ENCODE measurements around the gene LBX1. TPM values are rescaled to one million over a fixed set of nuclear protein-coding genes. Genes with fewer than 3 reads are reported as not detected.
A peak's percentile ranks its signal among the peaks of the same experiment; 100 is the strongest.

The LBX1 gene
- not detected for polyA plus RNA-seq (2013, experiment 1 of 2; ENCODE audit: insufficient read length)
- polyA plus RNA-seq (2013, experiment 2 of 2; ENCODE audit: insufficient read length): not detected

DNA sequence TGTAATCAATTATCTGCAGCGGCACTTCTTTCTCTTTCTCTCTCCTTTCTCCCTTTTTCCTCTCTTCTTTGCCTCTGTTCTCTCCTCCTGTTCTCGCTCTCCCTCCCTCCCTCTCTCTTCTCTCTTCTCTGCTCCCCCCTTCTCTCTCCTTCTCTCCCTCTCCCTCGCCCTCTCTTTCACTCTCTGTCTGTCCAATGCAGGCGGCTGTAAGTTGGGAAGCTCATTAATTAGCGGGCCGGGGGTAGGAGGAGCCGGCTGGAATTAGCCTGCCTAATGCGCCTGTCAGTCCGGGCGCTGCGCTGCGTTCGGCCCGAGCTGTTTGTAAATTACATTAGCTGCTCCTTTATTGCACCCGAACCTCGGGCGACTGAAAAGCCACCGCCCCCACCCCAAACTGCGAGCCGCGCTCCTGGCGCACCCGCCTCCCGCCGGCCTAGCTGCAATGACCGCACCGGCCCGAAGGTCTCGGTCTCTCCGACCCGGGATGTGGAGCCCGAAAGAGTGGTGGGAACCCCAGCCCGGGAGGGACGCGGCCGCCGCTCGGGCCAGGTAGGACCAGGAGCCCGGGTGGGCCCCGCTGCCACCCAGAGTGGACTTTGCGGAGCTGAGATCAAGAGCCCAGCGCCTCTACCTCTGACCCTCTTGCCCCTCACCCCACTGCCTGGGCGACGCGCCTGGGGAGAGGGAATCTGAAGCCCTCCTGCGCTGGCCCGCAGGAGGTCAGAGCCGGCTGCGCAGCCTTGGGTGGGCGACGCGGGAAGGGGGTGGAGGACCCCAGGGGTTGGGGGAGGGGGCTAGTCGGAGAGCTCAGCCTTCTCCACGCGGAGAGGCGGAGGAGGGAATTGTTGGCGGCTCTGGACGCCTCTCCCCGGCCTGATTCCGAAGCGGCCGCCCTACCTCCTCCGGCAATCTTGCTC lies at the start of gene LBX1:
Gene LBX1, minus strand, starts transcription at position 198 of the 917 bp plus-strand sequence. CDS start 648 bp downstream, outside the sequence.
- DNase-seq: no peak

DNA sequence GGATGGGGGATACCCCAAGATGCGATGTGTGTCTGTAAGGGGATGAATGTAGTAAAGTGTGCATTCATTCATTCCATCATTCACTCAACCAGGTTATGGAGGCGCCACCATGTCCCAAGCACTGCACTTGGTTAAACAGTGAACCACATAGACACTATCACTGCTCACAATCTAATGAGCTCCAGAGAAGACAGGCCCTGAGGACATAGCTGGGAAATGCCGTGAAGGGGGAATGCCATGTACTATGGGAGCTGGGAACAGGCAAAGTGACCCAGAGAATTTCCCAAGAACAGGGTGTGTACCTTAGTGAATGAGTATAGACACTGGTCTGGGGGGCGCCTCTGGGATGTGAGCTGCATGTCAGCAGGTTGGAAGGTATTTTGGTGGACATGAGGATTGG lies 44.5 kb upstream of the LBX1 start:
- no peak for DNase-seq

- DNase-seq: no peak
These were observed 44.1 kb upstream of the LBX1 start for GRCh38 chr10:101273330-101273729.

DNA sequence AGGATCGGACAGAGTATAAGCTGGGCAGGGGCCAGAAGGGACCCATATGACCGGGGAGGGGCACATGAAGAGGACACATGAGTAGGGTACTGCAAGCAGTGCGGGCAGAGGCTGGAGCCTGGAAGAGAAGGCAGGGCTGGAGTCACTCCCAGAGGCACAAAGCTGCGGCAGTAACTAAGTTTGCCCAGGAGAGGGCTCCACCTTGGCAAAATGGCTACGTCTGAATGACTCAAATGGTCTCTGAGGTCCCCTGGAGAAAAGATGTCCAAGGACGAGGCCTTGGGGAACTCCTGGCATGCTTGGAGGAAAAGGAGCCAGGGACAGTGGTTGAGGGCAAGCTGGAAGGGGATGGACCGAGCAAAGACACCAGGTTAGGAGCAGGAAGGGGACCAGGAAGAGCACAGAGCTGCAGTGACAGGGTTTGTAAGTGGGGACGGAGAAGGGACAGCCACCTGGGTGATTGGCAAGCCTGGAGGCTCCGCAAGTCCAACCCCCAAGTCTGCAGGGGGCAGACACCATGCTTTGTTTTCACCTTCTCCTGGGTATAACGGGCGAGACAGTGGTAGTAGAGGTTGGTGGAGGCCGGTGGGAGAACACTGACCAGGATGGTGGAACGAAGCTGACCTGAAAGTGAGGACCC lies 43.1 kb upstream of the LBX1 start:
- peak; percentile 59 for DNase-seq

- DNase-seq: no peak
These were observed 41.5 kb upstream of the LBX1 start for GRCh38 chr10:101270763-101271162.

DNA sequence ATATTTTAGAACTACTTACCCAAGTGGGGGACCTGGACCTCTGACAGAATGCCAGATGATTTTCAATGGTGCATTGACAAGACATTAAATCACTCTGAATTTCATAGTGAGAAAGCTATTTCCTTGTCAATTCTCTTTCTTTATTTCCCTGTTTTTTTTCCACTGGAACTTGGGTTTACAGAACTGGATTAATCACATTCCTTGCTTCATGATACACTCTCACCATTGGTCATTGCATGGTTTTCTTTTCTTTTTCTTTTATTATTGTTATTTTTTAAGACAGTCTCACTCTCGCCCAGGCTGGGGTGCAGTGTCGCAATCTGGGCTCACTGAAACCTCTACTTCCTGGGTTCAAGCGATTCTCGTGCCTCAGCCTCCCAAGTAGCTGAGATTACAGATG lies 38.5 kb upstream of the LBX1 start:
- DNase-seq: no peak

DNA sequence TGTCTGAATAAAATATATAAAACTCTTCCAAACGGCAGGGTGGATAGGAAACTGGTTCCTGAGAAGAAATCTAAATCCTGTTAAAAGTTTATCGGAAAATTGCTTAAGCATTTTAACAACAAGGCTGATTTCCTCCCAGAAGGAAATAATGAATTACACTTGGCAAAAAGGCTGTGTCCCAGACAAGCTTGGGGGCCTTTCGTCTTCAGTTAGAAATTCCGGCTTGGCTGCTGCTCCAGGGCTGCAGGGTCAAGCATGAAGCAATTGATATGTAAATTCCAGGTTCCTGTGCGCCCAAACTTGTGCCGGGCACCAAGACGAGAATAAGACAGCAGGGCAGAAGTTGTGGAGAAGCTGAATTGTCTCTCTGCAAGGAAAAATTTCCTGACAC lies 38.0 kb upstream of the LBX1 start:
- no peak for DNase-seq

DNA sequence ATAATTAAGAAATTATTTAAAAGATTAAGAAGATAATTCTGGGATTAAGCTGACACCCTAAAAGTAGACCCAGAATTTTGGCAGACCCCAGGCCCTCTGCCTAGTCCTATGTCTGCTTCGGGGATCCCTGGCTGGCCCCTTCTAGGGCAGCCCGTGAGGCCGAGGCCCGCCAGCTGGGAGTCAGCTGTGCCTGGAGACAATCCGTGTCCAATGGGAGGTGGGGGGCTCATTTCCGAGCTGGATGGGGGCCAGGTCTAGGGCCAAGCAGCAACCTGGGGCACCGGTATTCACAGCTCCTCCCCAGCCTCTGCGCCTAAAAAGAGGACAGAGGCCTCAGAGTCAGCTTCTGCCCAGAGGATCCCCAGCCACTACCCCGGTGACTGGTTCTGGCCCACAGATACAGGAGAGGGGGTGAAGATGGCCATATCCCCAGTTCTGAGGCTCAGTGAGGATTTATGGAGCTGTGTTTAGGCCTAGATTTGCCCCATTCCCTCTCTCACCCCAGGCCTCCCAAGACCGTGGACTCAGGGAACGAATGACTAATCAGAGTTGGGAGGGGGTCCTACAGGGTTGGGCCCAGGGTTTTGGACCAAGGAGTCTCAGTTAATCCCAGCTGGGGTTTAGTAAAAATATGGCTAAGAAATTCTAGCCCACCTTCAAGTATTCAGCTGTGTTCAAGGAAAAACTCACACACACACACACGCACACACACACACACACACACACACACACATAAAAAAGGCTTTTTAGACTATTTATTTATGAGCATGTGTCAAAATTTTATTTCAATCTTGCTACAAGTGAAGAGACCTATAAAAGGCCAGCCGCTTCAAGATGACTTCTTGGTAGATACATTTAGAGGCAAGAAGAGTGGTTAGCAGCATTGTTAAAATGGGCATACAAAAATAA lies 37.4 kb upstream of the LBX1 start:
- DNase-seq: no peak

- DNase-seq: no peak
These were observed 34.0 kb upstream of the LBX1 start for GRCh38 chr10:101263150-101263752.

GRCh38 chr10:101262147-101262546 lies 32.9 kb upstream of the LBX1 start:
- DNase-seq: no peak

DNA sequence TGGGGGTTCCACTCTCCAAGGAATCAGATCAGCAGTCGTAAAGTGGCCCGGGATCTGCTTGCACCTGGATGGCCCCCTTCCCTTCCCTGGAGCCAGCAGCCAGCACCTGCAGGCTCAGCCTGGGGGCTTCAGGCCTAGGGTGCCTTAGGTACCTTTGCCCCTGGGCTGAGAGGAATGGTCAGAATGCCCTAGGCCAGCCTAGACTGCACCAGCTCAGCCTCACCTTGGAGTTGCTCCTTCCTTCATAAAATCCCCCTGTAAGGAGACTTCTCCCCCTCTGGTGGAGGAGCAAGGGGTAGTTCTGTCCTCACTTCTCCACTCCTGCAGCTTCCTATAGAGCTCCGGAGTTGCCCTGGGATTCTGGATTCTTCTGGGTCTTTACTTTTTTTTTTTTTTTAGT lies 32.4 kb upstream of the LBX1 start:
- DNase-seq: no peak

- no peak for DNase-seq
These were observed 31.7 kb upstream of the LBX1 start for GRCh38 chr10:101260764-101261481.

DNA sequence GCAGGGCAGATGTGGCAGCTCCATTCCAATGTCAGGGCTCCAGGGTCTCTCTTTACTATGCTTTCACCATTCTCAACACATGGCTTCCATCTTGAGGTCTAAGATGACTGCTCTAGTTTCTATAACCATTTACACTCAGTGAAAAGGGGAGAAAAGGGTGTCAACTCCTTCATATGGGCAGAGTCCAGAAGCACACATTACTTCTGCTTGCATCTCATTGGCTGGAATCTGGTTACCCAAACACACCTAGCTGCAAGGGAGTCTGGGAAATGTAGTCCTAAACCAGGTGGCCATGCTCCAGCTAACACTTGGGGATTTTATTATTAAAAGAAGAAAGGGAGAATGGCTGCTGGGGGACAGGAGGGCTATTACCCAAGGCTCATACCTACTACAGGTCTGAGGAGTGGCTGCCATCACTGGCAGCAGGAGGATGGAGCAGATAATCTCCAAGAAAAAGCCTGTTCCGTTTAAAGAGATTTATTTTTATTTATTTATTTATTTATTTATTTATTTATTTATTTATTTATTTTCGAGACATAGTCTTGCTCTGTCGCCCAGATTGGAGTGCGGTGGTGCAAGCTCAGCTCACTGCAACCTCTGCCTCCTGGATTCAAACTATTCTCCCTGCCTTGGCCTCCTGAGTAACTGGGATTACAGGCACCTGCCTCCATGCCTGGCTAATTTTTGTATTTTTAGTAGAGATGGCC lies 29.1 kb upstream of the LBX1 start:
- no peak for DNase-seq

- DNase-seq: no peak
These were observed 28.2 kb upstream of the LBX1 start for GRCh38 chr10:101257491-101257890.

GRCh38 chr10:101257084-101257483 lies 27.8 kb upstream of the LBX1 start:
- no peak for DNase-seq

- no peak for DNase-seq
These were observed 27.1 kb upstream of the LBX1 start for GRCh38 chr10:101256387-101256786.

GRCh38 chr10:101250136-101250535 lies 20.9 kb upstream of the LBX1 start:
- DNase-seq: no peak

DNA sequence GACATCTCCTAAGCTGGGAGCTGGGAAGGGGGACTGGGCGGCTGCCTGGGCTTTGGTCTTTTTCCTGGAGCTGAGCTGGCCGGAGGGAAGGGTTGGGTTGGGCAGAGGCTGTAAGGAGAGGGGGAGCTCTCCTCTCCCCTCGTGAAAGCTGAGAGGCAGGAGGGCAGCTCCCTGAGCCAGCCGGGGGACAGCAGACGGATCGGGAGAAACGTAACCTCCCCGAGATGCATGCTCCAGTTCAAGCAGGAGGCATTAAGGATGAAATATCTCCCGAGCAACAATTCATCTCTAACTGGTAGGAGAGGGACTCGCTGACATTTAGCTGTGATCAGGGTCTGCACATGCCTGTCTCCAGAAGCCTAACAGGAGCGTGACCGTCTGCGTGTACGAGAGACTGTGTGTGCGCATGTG lies 19.9 kb upstream of the LBX1 start:
- no peak for DNase-seq

GRCh38 chr10:101246639-101247038 lies 17.4 kb upstream of the LBX1 start:
- no peak for DNase-seq

DNA sequence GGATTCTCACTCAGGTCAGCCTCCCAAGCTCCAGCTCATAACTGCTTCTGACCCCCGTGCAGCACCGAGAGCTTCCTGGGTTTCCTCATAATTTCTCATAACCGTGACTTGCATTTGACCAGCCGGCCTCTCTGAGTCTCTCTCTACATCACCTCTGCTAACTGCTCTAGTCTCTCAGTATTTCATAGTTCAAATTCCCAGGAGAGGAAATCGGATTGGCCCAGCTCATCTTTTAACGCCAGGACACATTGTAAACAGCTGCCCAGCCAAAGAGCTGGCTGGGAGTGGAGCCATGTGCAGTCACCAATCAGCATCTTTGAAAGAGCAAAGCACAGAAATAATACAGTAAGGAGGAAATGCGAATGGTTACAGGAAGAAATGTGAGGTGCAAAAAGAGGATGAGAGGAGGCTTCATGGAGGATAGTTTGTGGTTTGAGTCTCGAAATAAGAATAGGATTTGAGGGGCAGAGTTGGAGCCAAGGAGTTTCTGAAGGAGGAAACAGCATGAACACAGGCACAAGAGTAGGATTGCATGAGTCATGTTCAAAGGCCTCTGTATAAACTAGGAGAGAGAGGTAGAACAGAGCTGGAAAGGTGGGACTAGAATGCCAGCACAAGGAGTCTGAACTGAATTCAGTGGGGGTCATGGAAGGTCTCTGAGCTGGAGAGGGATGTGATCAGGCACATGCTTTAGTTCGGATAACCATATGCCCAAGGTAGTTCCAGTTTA lies 15.2 kb upstream of the LBX1 start:
- DNase-seq: peak; percentile 37
